Lung (tissue), 12 donors: Measurements from ENCODE around the gene MAEA. TPM values are rescaled to one million over a fixed set of nuclear protein-coding genes. Genes with fewer than 3 reads are reported as not detected.

Source experiments
- ATAC-seq: fragments of 200-7000 bp; cut with Tn5 transposase; one replicate; pipeline ENCODE4 v1.9.1; 2020; ENCODE audit warnings: moderate number of reproducible peaks; ENCODE audit not compliant: insufficient read depth, low FRiP score
- DNase-seq, 3 donors: peaks; one replicate each; pipeline ENCODE4 v3.0.0-alpha.2; 2013 to 2017
- H3K27ac ChIP-seq, 2 donors: one replicate each; pipeline ENCODE4 v1.5.1; 2013; ENCODE audit warnings: mild to moderate bottlenecking in 2 of 2, moderate library complexity in 2 of 2, control low read depth in 1 of 2, inconsistent platforms in 1 of 2, low read depth in 1 of 2, low read length in 1 of 2
- H3K27me3 ChIP-seq, 3 donors: one replicate each; pipeline ENCODE4 v1.5.1; 2013; ENCODE audit warnings: low read length in 2 of 3; ENCODE audit not compliant: control insufficient read depth in 3 of 3, insufficient read depth in 3 of 3
- H3K36me3 ChIP-seq, 4 donors: one replicate each; pipeline ENCODE4 v1.5.1; 2013; ENCODE audit warnings: low read length in 4 of 4, mild to moderate bottlenecking in 1 of 4, moderate library complexity in 1 of 4; ENCODE audit not compliant: control insufficient read depth in 4 of 4, insufficient read depth in 4 of 4
- H3K4me1 ChIP-seq, 5 donors: one replicate each; pipeline ENCODE4 v1.5.1; 2013; ENCODE audit warnings: low read length in 5 of 5, mild to moderate bottlenecking in 2 of 5, moderate library complexity in 1 of 5; ENCODE audit not compliant: control insufficient read depth in 5 of 5, insufficient read depth in 5 of 5
- H3K4me3 ChIP-seq: one replicate; pipeline ENCODE4 v1.5.1; 2013; ENCODE audit warnings: mild to moderate bottlenecking, control low read depth, moderate library complexity
- H3K9ac ChIP-seq, 2 donors: one replicate each; pipeline ENCODE4 v1.5.1; 2013; ENCODE audit warnings: low read length in 2 of 2, control low read depth in 1 of 2; ENCODE audit not compliant: insufficient read depth in 1 of 2
- H3K9me3 ChIP-seq, 4 donors: one replicate each; pipeline ENCODE4 v1.5.1; 2013; ENCODE audit warnings: low read length in 3 of 4, mild to moderate bottlenecking in 1 of 4, moderate library complexity in 1 of 4; ENCODE audit not compliant: control insufficient read depth in 4 of 4, insufficient read depth in 3 of 4
- CTCF ChIP-seq: IDR thresholded peaks from 2 replicates; pipeline ENCODE4 v1.5.1; 2012; ENCODE audit warnings: mild to moderate bottlenecking; ENCODE audit errors: control extremely low read depth, extremely low read depth
- WGBS, 2 donors: extraction: QIAGEN DNeasy Blood & Tissue Kit; methylation state at CpG; one replicate each; pipeline ENCODE4 v1.1.7; 2013; 5-methylcytosine and 5-hydroxymethylcytosine counted together
- polyA plus RNA-seq, 2 donors: library from polyadenylated mRNA; stranded (reverse); fragments of 200-250 nt; gene quantifications; one replicate each; pipeline ENCODE4 v1.2.1, GENCODE V29; 2013
- total RNA-seq, 2 donors: library from RNA; depleted of rRNA in 1 of 2; stranded (reverse); fragments of >200 nt in 1 of 2; gene quantifications; one replicate each; pipeline ENCODE4 v1.2.1, GENCODE V29; 2014 to 2021
- donor health status: control.
- donor health status: control.
- donor health status: Bipolar disorder and iron deficiency.
- donor health status: healthy.
- donor health status: DM: yes; HTN: yes; CAD: no.

The MAEA gene
- total and polyA plus RNA-seq, 4 donors, result 39.7 to 67.4 (median 60.8) TPM

- no peak for TF ChIP-seq CTCF
- Histone ChIP-seq H3K9me3 (no peaks in the 10 kb centered on the region), H3K4me3 (no peak overlapping the region), H3K36me3 (peaks cover 2 to 71% (median 17%) of the 10 kb centered on the region in 4 donors), H3K4me1 (no peaks in the 10 kb centered on the region), H3K9ac (no peak overlapping the region), H3K27ac (no peak overlapping the region), H3K27me3 (no peaks in the 10 kb centered on the region)
- WGBS, 2 donors, result 95 to 97% methylated on average over 51 of the region's 51 CpGs
- DNase-seq, result no peak
- no peak for ATAC-seq
Observed at GRCh38 chr4:1328267-1329155, 38.8 kb downstream of the MAEA start.

GRCh38 chr4:1329408-1330371, 40.0 kb downstream of the MAEA start:
- peaks cover 2 to 72% (median 10%) of the 10 kb centered on the region in 4 donors for H3K36me3 ChIP-seq
- H3K27ac ChIP-seq, result no peak overlapping the region
- H3K4me3 ChIP-seq, result no peak overlapping the region
- DNase-seq, result no peak
- no peaks in the 10 kb centered on the region for H3K9me3 ChIP-seq
- H3K9ac ChIP-seq, result no peak overlapping the region
- no peak for TF ChIP-seq CTCF
- ATAC-seq, result no peak
- no peaks in the 10 kb centered on the region for H3K4me1 ChIP-seq
- 80% methylated on average over 34 of the region's 34 CpGs for WGBS, 2 donors
- no peaks in the 10 kb centered on the region for H3K27me3 ChIP-seq

GRCh38 chr4:1330761-1331590, 41.3 kb downstream of the MAEA start:
- peaks cover 2 to 63% (median 11%) of the 10 kb centered on the region in 4 donors for H3K36me3 ChIP-seq
- no peak overlapping the region for H3K27ac ChIP-seq
- no peaks in the 10 kb centered on the region for H3K4me1 ChIP-seq
- 90 to 93% methylated on average over 33 to 34 of the region's 34 CpGs for WGBS, 2 donors
- ATAC-seq, result no peak
- peaks cover 0 to under 1% (median 0%) of the 10 kb centered on the region in 4 donors for H3K9me3 ChIP-seq
- no peaks in the 10 kb centered on the region for H3K27me3 ChIP-seq
- TF ChIP-seq CTCF, result no peak
- no peak overlapping the region for H3K9ac ChIP-seq
- no peak overlapping the region for H3K4me3 ChIP-seq
- no peak for DNase-seq
